ENCODE results near the gene MCUR1.
A peak's percentile ranks its signal among the peaks of the same experiment; 100 is the strongest.
"Not testable (repeated sequence)": the region's sequence is repeated elsewhere in the genome, so short reads cannot be mapped to it uniquely, and the experiment has no call there.

Gene MCUR1

GRCh38 chr6:13827032-13827431 is 12.7 kb upstream of the MCUR1 start:
- no peak for FAIRE-seq

- no peak for FAIRE-seq
These were observed 11.5 kb upstream of the MCUR1 start for GRCh38 chr6:13825871-13826270.

- no peak for FAIRE-seq
These were observed 4.0 kb upstream of the MCUR1 start for GRCh38 chr6:13818341-13818740.

- FAIRE-seq: no peak
These were observed 700 bp upstream of the MCUR1 start for GRCh38 chr6:13814938-13815575.

GRCh38 chr6:13813621-13814175 is 659 bp downstream of the MCUR1 start:
- FAIRE-seq: no peak

- no peak for FAIRE-seq
These were observed 1.3 kb downstream of the MCUR1 start for GRCh38 chr6:13813026-13813425.

GRCh38 chr6:13812359-13812642 is 2.1 kb downstream of the MCUR1 start:
- no peak for FAIRE-seq

GRCh38 chr6:13811627-13812358 is 2.6 kb downstream of the MCUR1 start:
- FAIRE-seq: no peak

- FAIRE-seq: no peak
These were observed 3.5 kb downstream of the MCUR1 start for GRCh38 chr6:13810688-13811446.

GRCh38 chr6:13808801-13809200 is 5.6 kb downstream of the MCUR1 start:
- FAIRE-seq: no peak

GRCh38 chr6:13807696-13808095 is 6.7 kb downstream of the MCUR1 start:
- FAIRE-seq: no peak

GRCh38 chr6:13803581-13803980 is 10.8 kb downstream of the MCUR1 start:
- FAIRE-seq: no peak

GRCh38 chr6:13800615-13801014 is 13.7 kb downstream of the MCUR1 start:
- no peak for FAIRE-seq

- FAIRE-seq: no peak
These were observed 17.6 kb downstream of the MCUR1 start for GRCh38 chr6:13796781-13797180.

- FAIRE-seq: peak; percentile 96
These were observed 19.2 kb downstream of the MCUR1 start for GRCh38 chr6:13795041-13795750.

- FAIRE-seq: no peak
These were observed 20.2 kb downstream of the MCUR1 start for GRCh38 chr6:13794184-13794583.

GRCh38 chr6:13789746-13790145 is 24.6 kb downstream of the MCUR1 start:
- FAIRE-seq: no peak

- no peak for FAIRE-seq
These were observed 25.5 kb downstream of the MCUR1 start for GRCh38 chr6:13788820-13789219.

- no peak for FAIRE-seq
These were observed 27.2 kb downstream of the MCUR1 start for GRCh38 chr6:13787137-13787536.

GRCh38 chr6:13780162-13780561 is 34.2 kb downstream of the MCUR1 start:
- FAIRE-seq: not testable (repeated sequence)

GRCh38 chr6:13778028-13778427 is 36.3 kb downstream of the MCUR1 start:
- no peak for FAIRE-seq

- no peak for FAIRE-seq
These were observed 37.8 kb downstream of the MCUR1 start for GRCh38 chr6:13776602-13777001.

GRCh38 chr6:13775466-13775865 is 38.9 kb downstream of the MCUR1 start:
- FAIRE-seq: not testable (repeated sequence)

All from G401.6 (cell line).